Measurements from ENCODE around the gene TBL3.

GRCh38 chr16:1977875-1978268 is 6.0 kb downstream of the TBL3 start:
- TF ChIP-seq CTCF (IDR thresholded peaks at IDR 0.05) (no peak), POLR2A (IDR thresholded peaks at IDR 0.05) (no peak)

Data from right lobe of liver (tissue), 4 donors.